ENCODE measurements around the gene RIPOR1. TPM values are rescaled to one million over a fixed set of nuclear protein-coding genes. Genes with fewer than 3 reads are reported as not detected.

Gene RIPOR1
- polyA plus RNA-seq, 1 of the 3 experiments (the other 2 are of a cell fraction) = 24.7 TPM

DNA sequence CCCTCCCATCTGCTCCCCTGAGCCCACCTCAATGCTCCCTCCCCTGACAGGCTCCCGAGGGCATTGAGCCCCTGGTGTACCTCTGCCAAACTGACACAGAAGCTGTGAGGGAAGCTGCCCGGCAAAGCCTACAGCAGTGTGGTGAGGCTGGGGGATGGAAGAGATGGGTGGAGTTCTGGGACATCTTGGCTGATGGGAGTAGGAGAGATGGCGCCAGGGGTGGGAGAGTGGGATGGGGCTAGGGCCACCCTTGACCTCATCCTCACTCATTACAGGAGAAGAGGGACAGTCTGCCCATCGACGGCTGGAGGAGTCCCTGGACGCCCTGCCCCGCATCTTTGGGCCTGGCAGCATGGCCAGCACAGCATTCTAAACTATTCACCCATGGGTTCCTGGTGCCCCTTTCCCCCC, 17.5 kb downstream of the RIPOR1 start:
- Histone ChIP-seq H3K27ac (ENCODE audit: low read depth in 2 of 2, low read length in 1 of 2) (no peak overlapping the region; a peak in 1 of 4 replicates), H3K36me3 (replicated peaks in 1 of 2; ENCODE audit: control insufficient read depth in 1 of 2, insufficient read depth in 2 of 2, low read length in 1 of 2) (peaks cover 23 to 44% of the 10 kb centered on the region in 2 experiments), H3K9me2 (no peaks in the 10 kb centered on the region), H2AFZ (ENCODE audit: low read depth) (no peak overlapping the region), H3K9ac (no peak overlapping the region), H3K4me1 (ENCODE audit: control insufficient read depth in 1 of 2, insufficient read depth in 2 of 2, low read depth in 1 of 2, low read length in 1 of 2) (no peaks in the 10 kb centered on the region), H3K27me3 (ENCODE audit: insufficient read depth) (no peaks in the 10 kb centered on the region), H3K9me3 (no peaks in the 10 kb centered on the region), H3K79me2 (ENCODE audit: insufficient read depth) (peaks cover 3% of the 10 kb centered on the region; the same call in 1 of the 2 replicates), H3K4me3 (ENCODE audit: low read depth in 2 of 2, low read length in 1 of 2) (no peak overlapping the region), H3F3A (replicated peaks; ENCODE audit: insufficient read depth) (peaks cover 13% of the 10 kb centered on the region), H3K4me2 (no peak overlapping the region), H4K20me1 (ENCODE audit: insufficient read depth) (peaks cover 31% of the 10 kb centered on the region)
- no peak for TF ChIP-seq ELF1 (IDR thresholded peaks at IDR 0.05)
- TF ChIP-seq RXRA (IDR thresholded peaks at IDR 0.05; ENCODE audit: borderline replicate concordance, low read depth) = no peak
- no peak for TF ChIP-seq TAF1 (IDR thresholded peaks at IDR 0.05; ENCODE audit: borderline replicate concordance, low read depth, low read length)
- no peak for TF ChIP-seq MXI1 (IDR thresholded peaks at IDR 0.05; ENCODE audit: low read depth, low read length)
- TF ChIP-seq MEF2A (IDR thresholded peaks at IDR 0.05; ENCODE audit: borderline replicate concordance, low read depth) = no peak
- no peak for TF ChIP-seq TEAD4 (IDR thresholded peaks at IDR 0.05; ENCODE audit: borderline replicate concordance, insufficient read depth)
- no peak for TF ChIP-seq EZH2phosphoT487 (IDR thresholded peaks at IDR 0.05; ENCODE audit: borderline replicate concordance, low read depth)
- 94% methylated on average over 7 of the region's 7 CpGs for WGBS (ENCODE audit: low lambda C conversion rate)
- ChIA-PET POLR2A (no interaction called here), CTCF (interaction anchor here (1.3 to 15.5 kb wide), 9 partner anchors 10 to 120 kb away, joined by 3 to 263 read pairs (median 30); partner anchors contain the start of genes C16orf86, CARMIL2, CTCF and ENKD1)
- DNase-seq = peak; percentile 20

DNA sequence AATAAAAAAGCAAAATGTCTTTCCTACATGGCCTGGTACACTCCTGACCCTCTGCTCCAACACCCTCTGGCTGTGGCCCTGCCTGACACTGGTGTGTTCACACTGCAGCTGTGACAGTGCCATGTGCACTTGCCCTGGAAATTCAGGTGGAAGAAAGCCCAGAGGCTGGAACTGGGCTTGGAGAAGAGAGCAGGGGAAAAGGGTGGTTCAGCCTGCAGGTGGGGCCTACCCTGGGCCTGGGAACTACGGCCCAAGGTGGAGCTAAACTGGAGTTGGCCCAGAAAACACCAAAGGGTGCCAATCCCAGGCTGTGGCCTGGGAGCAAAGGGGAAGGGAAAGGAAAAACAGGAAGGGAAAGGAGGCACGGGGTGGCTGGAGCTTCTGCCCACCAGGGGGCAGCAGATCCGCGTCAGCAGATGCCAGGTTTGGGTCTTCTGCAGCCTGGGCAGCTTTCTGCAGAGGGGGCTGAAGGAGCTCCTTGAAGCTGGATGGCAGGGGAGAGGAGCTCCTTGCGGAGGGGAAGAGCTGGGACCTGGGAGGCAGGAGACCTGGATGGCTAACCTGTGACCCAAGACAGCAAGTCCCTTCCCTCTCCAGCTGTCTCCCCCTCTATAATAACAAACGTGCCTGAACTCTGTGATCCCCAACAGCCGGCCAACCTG, 18.3 kb downstream of the RIPOR1 start:
- ChIA-PET POLR2A (interaction anchor here (0.6 to 2.8 kb wide), 5 partner anchors 9 to 273 kb away, joined by 3 to 13 read pairs (median 5); partner anchors contain the start of genes CARMIL2 and CTCF), CTCF (interaction anchor here (0.6 to 15.5 kb wide), 40 partner anchors 8 to 447 kb away, joined by 3 to 263 read pairs (median 4); partner anchors contain the start of genes ACD, ATP6V0D1, C16orf86 and CARMIL2)
- Histone ChIP-seq H3K36me3 (replicated peaks in 1 of 2; ENCODE audit: control insufficient read depth in 1 of 2, insufficient read depth in 2 of 2, low read length in 1 of 2) (peaks cover 16 to 36% of the 10 kb centered on the region in 2 experiments), H3K27ac (ENCODE audit: low read depth in 2 of 2, low read length in 1 of 2) (no peak overlapping the region; a peak in 1 of 4 replicates), H2AFZ (ENCODE audit: low read depth) (no peak overlapping the region), H3K4me2 (no peak overlapping the region), H3K9me2 (no peaks in the 10 kb centered on the region), H3K4me1 (ENCODE audit: control insufficient read depth in 1 of 2, insufficient read depth in 2 of 2, low read depth in 1 of 2, low read length in 1 of 2) (no peaks in the 10 kb centered on the region), H3K4me3 (ENCODE audit: low read depth in 2 of 2, low read length in 1 of 2) (peak overlapping the region in 1 of 2 experiments; percentile 27; a peak in 1 of 4 replicates), H3K79me2 (ENCODE audit: insufficient read depth) (no peaks in the 10 kb centered on the region), H3K9me3 (no peaks in the 10 kb centered on the region), H3K9ac (no peak overlapping the region), H4K20me1 (ENCODE audit: insufficient read depth) (peaks cover 24% of the 10 kb centered on the region), H3K27me3 (ENCODE audit: insufficient read depth) (no peaks in the 10 kb centered on the region), H3F3A (replicated peaks; ENCODE audit: insufficient read depth) (peaks cover 13% of the 10 kb centered on the region)
- peak; percentile 91 for DNase-seq
- 33% methylated on average over 7 of the region's 7 CpGs for WGBS (ENCODE audit: low lambda C conversion rate)
- TF ChIP-seq, protein P1, sequence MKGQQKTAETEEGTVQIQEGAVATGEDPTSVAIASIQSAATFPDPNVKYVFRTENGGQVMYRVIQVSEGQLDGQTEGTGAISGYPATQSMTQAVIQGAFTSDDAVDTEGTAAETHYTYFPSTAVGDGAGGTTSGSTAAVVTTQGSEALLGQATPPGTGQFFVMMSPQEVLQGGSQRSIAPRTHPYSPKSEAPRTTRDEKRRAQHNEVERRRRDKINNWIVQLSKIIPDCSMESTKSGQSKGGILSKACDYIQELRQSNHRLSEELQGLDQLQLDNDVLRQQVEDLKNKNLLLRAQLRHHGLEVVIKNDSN (IDR thresholded peaks at IDR 0.05; ENCODE audit: borderline replicate concordance, low read depth) = no peak
- TF ChIP-seq, protein P2, sequence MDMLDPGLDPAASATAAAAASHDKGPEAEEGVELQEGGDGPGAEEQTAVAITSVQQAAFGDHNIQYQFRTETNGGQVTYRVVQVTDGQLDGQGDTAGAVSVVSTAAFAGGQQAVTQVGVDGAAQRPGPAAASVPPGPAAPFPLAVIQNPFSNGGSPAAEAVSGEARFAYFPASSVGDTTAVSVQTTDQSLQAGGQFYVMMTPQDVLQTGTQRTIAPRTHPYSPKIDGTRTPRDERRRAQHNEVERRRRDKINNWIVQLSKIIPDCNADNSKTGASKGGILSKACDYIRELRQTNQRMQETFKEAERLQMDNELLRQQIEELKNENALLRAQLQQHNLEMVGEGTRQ (IDR thresholded peaks at IDR 0.05; ENCODE audit: borderline replicate concordance, low read depth, low read length) = no peak
- TF ChIP-seq NRF1 (IDR thresholded peaks at IDR 0.05; ENCODE audit: low read depth, low read length) (no peak), POLR2AphosphoS5 (IDR thresholded peaks at IDR 0.05; ENCODE audit: low read depth, low read length) (0 out of 2 replicates have a peak, but pooled peaks have one; percentile 9), RCOR1 (IDR thresholded peaks at IDR 0.05; ENCODE audit: low read length) (no peak), SMC3 (IDR thresholded peaks at IDR 0.05; ENCODE audit: low read depth, low read length) (peak; percentile 85), RAD21 (IDR thresholded peaks at IDR 0.05; ENCODE audit: low read length) (peak; percentile 84), EZH2phosphoT487 (IDR thresholded peaks at IDR 0.05; ENCODE audit: borderline replicate concordance, low read depth) (no peak), ELF1 (IDR thresholded peaks at IDR 0.05) (no peak), SIN3A (IDR thresholded peaks at IDR 0.05; ENCODE audit: borderline replicate concordance, low read depth, low read length) (0 out of 2 replicates have a peak, but pooled peaks have one; percentile 16), RFX5 (IDR thresholded peaks at IDR 0.05; ENCODE audit: low read length) (no peak), FOXJ3 (CRISPR knock-in tag; IDR thresholded peaks at IDR 0.05) (no peak)
- TF ChIP-seq, protein P3, sequence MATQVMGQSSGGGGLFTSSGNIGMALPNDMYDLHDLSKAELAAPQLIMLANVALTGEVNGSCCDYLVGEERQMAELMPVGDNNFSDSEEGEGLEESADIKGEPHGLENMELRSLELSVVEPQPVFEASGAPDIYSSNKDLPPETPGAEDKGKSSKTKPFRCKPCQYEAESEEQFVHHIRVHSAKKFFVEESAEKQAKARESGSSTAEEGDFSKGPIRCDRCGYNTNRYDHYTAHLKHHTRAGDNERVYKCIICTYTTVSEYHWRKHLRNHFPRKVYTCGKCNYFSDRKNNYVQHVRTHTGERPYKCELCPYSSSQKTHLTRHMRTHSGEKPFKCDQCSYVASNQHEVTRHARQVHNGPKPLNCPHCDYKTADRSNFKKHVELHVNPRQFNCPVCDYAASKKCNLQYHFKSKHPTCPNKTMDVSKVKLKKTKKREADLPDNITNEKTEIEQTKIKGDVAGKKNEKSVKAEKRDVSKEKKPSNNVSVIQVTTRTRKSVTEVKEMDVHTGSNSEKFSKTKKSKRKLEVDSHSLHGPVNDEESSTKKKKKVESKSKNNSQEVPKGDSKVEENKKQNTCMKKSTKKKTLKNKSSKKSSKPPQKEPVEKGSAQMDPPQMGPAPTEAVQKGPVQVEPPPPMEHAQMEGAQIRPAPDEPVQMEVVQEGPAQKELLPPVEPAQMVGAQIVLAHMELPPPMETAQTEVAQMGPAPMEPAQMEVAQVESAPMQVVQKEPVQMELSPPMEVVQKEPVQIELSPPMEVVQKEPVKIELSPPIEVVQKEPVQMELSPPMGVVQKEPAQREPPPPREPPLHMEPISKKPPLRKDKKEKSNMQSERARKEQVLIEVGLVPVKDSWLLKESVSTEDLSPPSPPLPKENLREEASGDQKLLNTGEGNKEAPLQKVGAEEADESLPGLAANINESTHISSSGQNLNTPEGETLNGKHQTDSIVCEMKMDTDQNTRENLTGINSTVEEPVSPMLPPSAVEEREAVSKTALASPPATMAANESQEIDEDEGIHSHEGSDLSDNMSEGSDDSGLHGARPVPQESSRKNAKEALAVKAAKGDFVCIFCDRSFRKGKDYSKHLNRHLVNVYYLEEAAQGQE (IDR thresholded peaks at IDR 0.05; ENCODE audit: low read depth, low read length) = no peak
- TF ChIP-seq, protein P4, sequence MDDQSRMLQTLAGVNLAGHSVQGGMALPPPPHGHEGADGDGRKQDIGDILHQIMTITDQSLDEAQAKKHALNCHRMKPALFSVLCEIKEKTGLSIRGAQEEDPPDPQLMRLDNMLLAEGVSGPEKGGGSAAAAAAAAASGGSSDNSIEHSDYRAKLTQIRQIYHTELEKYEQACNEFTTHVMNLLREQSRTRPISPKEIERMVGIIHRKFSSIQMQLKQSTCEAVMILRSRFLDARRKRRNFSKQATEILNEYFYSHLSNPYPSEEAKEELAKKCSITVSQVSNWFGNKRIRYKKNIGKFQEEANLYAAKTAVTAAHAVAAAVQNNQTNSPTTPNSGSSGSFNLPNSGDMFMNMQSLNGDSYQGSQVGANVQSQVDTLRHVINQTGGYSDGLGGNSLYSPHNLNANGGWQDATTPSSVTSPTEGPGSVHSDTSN (IDR thresholded peaks at IDR 0.05) = no peak

Data from SK-N-SH (cell line).